Measurements from ENCODE around the gene MMP15. TPM values are rescaled to one million over a fixed set of nuclear protein-coding genes. Genes with fewer than 3 reads are reported as not detected.

The MMP15 gene
- polyA plus RNA-seq, 4 donors, result 38.2 to 67.3 (median 49.7) TPM

DNA sequence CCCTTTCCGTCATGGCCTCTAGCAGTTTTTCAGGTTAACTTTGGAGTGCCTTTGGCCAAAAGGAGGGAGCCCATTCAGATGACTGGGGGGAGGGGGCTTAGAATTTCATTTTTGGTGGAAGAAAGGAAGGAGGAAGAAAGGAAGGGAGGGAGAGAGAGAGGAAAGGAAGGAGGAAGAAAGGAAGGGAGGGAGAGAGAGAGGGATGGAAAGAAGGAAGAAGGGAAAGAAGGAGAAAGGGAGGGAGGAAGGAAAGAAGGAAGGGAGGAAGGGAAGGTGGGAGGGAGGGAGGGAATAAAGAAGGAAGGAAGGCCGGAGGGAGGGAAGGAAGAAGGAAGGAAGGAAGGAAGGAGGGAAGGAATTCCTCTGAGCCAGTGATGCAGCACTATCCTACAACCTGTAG lies 25.7 kb downstream of the MMP15 start:
- Histone ChIP-seq H3K4me1 (ENCODE audit: control insufficient read depth in 3 of 3, insufficient read depth in 2 of 3, low read depth in 1 of 3, low read length in 2 of 3) (peaks cover 0 to 5% (median 0%) of the 10 kb centered on the region in 3 donors), H3K9me3 (ENCODE audit: control insufficient read depth in 2 of 2, insufficient read depth in 1 of 2, low read depth in 1 of 2, low read length in 1 of 2) (no peaks in the 10 kb centered on the region), H3K27me3 (ENCODE audit: control insufficient read depth in 3 of 3, insufficient read depth in 3 of 3, low read length in 3 of 3) (no peaks in the 10 kb centered on the region), H3K27ac (ENCODE audit: low read depth in 1 of 3, low read length in 2 of 3) (no peak overlapping the region), H3K36me3 (ENCODE audit: control insufficient read depth in 3 of 3, insufficient read depth in 2 of 3, low read depth in 1 of 3, low read length in 3 of 3) (peaks cover 0 to 9% (median 0%) of the 10 kb centered on the region in 3 donors), H3K4me3 (ENCODE audit: low read depth in 1 of 3, low read length in 3 of 3) (no peak overlapping the region)
- FAIRE-seq (no peak), DNase-seq (no peak)
- WGBS, 3 donors, result 76 to 82% (median 78%) methylated on average over 2 of the region's 2 CpGs

DNA sequence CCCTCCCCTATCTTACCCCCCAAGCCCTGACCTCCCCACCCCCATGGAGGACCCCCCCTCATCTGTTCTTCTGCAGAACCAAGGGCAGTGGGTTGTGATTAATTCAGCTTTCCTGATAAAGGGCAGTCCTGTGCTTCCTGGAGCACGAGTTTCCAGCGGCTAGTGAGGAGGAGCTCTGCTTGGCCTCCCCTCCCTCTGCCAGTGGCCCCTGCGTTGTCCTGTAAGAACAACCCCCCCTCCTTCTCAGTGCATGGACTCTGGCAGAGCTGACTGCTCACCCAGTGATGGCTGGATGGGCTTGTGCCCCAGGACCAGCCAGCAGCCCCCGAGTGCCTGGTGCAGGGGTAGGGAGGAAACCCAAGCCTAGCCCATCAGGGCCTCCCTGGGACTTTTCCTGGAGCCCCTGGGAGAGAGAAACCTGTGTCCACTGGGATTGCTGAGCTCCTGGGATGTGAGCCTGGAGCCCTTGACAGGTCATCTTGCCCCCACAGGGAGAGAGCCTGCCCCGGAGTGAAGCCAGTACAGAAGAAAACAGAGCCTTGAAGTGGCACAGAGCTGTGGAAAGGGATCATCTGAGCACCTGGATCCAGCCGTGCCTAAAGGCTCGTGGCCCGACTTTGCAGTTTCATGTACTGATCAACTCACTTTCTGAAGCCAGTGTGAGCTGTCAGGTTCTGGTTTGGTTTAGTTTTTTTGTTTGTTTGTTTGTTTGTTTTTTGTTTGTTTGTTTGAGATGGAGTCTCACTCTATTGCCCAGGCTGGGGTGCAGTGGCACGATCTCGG lies 26.5 kb downstream of the MMP15 start:
- no peak for DNase-seq
- WGBS, 3 donors, result 68 to 75% (median 75%) methylated on average over 9 to 10 of the region's 10 CpGs
- Histone ChIP-seq H3K36me3 (ENCODE audit: control insufficient read depth in 3 of 3, insufficient read depth in 2 of 3, low read depth in 1 of 3, low read length in 3 of 3) (peaks cover 0 to 4% (median 0%) of the 10 kb centered on the region in 3 donors), H3K4me3 (ENCODE audit: low read depth in 1 of 3, low read length in 3 of 3) (no peak overlapping the region), H3K9me3 (ENCODE audit: control insufficient read depth in 2 of 2, insufficient read depth in 1 of 2, low read depth in 1 of 2, low read length in 1 of 2) (no peaks in the 10 kb centered on the region), H3K27me3 (ENCODE audit: control insufficient read depth in 3 of 3, insufficient read depth in 3 of 3, low read length in 3 of 3) (no peaks in the 10 kb centered on the region), H3K4me1 (ENCODE audit: control insufficient read depth in 3 of 3, insufficient read depth in 2 of 3, low read depth in 1 of 3, low read length in 2 of 3) (peaks cover 0 to 5% (median 0%) of the 10 kb centered on the region in 3 donors), H3K27ac (ENCODE audit: low read depth in 1 of 3, low read length in 2 of 3) (no peak overlapping the region)
- FAIRE-seq, result no peak

GRCh38 chr16:58053682-58054005 lies 28.1 kb downstream of the MMP15 start:
- no peaks in the 10 kb centered on the region for H3K27me3 ChIP-seq (ENCODE audit: control insufficient read depth in 3 of 3, insufficient read depth in 3 of 3, low read length in 3 of 3)
- no peaks in the 10 kb centered on the region for H3K9me3 ChIP-seq (ENCODE audit: control insufficient read depth in 2 of 2, insufficient read depth in 1 of 2, low read depth in 1 of 2, low read length in 1 of 2)
- H3K27ac ChIP-seq (ENCODE audit: low read depth in 1 of 3, low read length in 2 of 3), result no peak overlapping the region
- no peak for FAIRE-seq
- H3K4me1 ChIP-seq (ENCODE audit: control insufficient read depth in 3 of 3, insufficient read depth in 2 of 3, low read depth in 1 of 3, low read length in 2 of 3), result no peaks in the 10 kb centered on the region
- WGBS, 3 donors, result 90 to 92% (median 92%) methylated on average over 5 of the region's 5 CpGs
- no peak overlapping the region for H3K4me3 ChIP-seq (ENCODE audit: low read depth in 1 of 3, low read length in 3 of 3)
- H3K36me3 ChIP-seq (ENCODE audit: control insufficient read depth in 3 of 3, insufficient read depth in 2 of 3, low read depth in 1 of 3, low read length in 3 of 3), result no peaks in the 10 kb centered on the region
- DNase-seq, result no peak

DNA sequence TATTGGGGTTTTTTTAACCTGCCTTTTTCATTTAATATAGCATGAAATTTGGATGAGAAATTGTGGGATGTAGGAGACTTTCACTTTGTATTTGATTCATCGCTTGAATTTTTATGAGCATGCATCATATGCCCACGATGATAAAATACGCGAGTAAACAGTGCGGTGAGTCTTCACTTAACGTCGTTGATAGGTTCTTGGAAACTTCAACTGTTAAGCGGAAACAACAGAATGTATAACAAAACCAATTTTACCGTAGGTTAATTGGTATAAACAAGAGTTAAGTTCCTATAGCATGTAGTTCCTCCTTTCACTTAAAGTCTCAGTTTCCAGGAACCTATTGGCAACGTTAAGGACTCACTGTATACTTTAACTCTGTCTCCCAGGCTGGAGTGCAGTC lies 28.7 kb downstream of the MMP15 start:
- Histone ChIP-seq H3K27me3 (ENCODE audit: control insufficient read depth in 3 of 3, insufficient read depth in 3 of 3, low read length in 3 of 3) (no peaks in the 10 kb centered on the region), H3K27ac (ENCODE audit: low read depth in 1 of 3, low read length in 2 of 3) (no peak overlapping the region), H3K9me3 (ENCODE audit: control insufficient read depth in 2 of 2, insufficient read depth in 1 of 2, low read depth in 1 of 2, low read length in 1 of 2) (no peaks in the 10 kb centered on the region), H3K4me3 (ENCODE audit: low read depth in 1 of 3, low read length in 3 of 3) (no peak overlapping the region), H3K36me3 (ENCODE audit: control insufficient read depth in 3 of 3, insufficient read depth in 2 of 3, low read depth in 1 of 3, low read length in 3 of 3) (no peaks in the 10 kb centered on the region), H3K4me1 (ENCODE audit: control insufficient read depth in 3 of 3, insufficient read depth in 2 of 3, low read depth in 1 of 3, low read length in 2 of 3) (no peaks in the 10 kb centered on the region)
- DNase-seq (no peak), FAIRE-seq (no peak)
- 64 to 82% (median 71%) methylated on average over 10 of the region's 10 CpGs for whole genome bisulfite sequencing, 3 donors

GRCh38 chr16:58056580-58056979 lies 31.0 kb downstream of the MMP15 start:
- no peaks in the 10 kb centered on the region for H3K4me1 ChIP-seq (ENCODE audit: control insufficient read depth in 3 of 3, insufficient read depth in 2 of 3, low read depth in 1 of 3, low read length in 2 of 3)
- no peak overlapping the region for H3K4me3 ChIP-seq (ENCODE audit: low read depth in 1 of 3, low read length in 3 of 3)
- WGBS, 3 donors, result 76 to 77% (median 76%) methylated on average over 5 of the region's 5 CpGs
- no peak overlapping the region for H3K27ac ChIP-seq (ENCODE audit: low read depth in 1 of 3, low read length in 2 of 3)
- no peaks in the 10 kb centered on the region for H3K36me3 ChIP-seq (ENCODE audit: control insufficient read depth in 3 of 3, insufficient read depth in 2 of 3, low read depth in 1 of 3, low read length in 3 of 3)
- H3K27me3 ChIP-seq (ENCODE audit: control insufficient read depth in 3 of 3, insufficient read depth in 3 of 3, low read length in 3 of 3), result no peaks in the 10 kb centered on the region
- H3K9me3 ChIP-seq (ENCODE audit: control insufficient read depth in 2 of 2, insufficient read depth in 1 of 2, low read depth in 1 of 2, low read length in 1 of 2), result no peaks in the 10 kb centered on the region
- FAIRE-seq (no peak), DNase-seq (no peak)

GRCh38 chr16:58057121-58057520 lies 31.6 kb downstream of the MMP15 start:
- H3K27ac ChIP-seq (ENCODE audit: low read depth in 1 of 3, low read length in 2 of 3), result no peak overlapping the region
- DNase-seq (no peak), FAIRE-seq (no peak)
- no peaks in the 10 kb centered on the region for H3K9me3 ChIP-seq (ENCODE audit: control insufficient read depth in 2 of 2, insufficient read depth in 1 of 2, low read depth in 1 of 2, low read length in 1 of 2)
- no peak overlapping the region for H3K4me3 ChIP-seq (ENCODE audit: low read depth in 1 of 3, low read length in 3 of 3)
- H3K36me3 ChIP-seq (ENCODE audit: control insufficient read depth in 3 of 3, insufficient read depth in 2 of 3, low read depth in 1 of 3, low read length in 3 of 3), result no peaks in the 10 kb centered on the region
- no peaks in the 10 kb centered on the region for H3K27me3 ChIP-seq (ENCODE audit: control insufficient read depth in 3 of 3, insufficient read depth in 3 of 3, low read length in 3 of 3)
- H3K4me1 ChIP-seq (ENCODE audit: control insufficient read depth in 3 of 3, insufficient read depth in 2 of 3, low read depth in 1 of 3, low read length in 2 of 3), result no peaks in the 10 kb centered on the region
- WGBS, 3 donors, result 63 to 70% (median 64%) methylated on average over 5 of the region's 5 CpGs

GRCh38 chr16:58057784-58058183 lies 32.2 kb downstream of the MMP15 start:
- 65 to 77% (median 66%) methylated on average over 3 of the region's 3 CpGs for WGBS, 3 donors
- no peak overlapping the region for H3K4me3 ChIP-seq (ENCODE audit: low read depth in 1 of 3, low read length in 3 of 3)
- no peaks in the 10 kb centered on the region for H3K27me3 ChIP-seq (ENCODE audit: control insufficient read depth in 3 of 3, insufficient read depth in 3 of 3, low read length in 3 of 3)
- H3K27ac ChIP-seq (ENCODE audit: low read depth in 1 of 3, low read length in 2 of 3), result no peak overlapping the region
- no peaks in the 10 kb centered on the region for H3K4me1 ChIP-seq (ENCODE audit: control insufficient read depth in 3 of 3, insufficient read depth in 2 of 3, low read depth in 1 of 3, low read length in 2 of 3)
- DNase-seq (no peak), FAIRE-seq (no peak)
- no peaks in the 10 kb centered on the region for H3K9me3 ChIP-seq (ENCODE audit: control insufficient read depth in 2 of 2, insufficient read depth in 1 of 2, low read depth in 1 of 2, low read length in 1 of 2)
- no peaks in the 10 kb centered on the region for H3K36me3 ChIP-seq (ENCODE audit: control insufficient read depth in 3 of 3, insufficient read depth in 2 of 3, low read depth in 1 of 3, low read length in 3 of 3)

GRCh38 chr16:58062821-58063220 lies 37.3 kb downstream of the MMP15 start:
- FAIRE-seq (no peak), DNase-seq (no peak)
- Histone ChIP-seq H3K9me3 (ENCODE audit: control insufficient read depth in 2 of 2, insufficient read depth in 1 of 2, low read depth in 1 of 2, low read length in 1 of 2) (no peaks in the 10 kb centered on the region), H3K4me1 (ENCODE audit: control insufficient read depth in 3 of 3, insufficient read depth in 2 of 3, low read depth in 1 of 3, low read length in 2 of 3) (no peaks in the 10 kb centered on the region), H3K36me3 (ENCODE audit: control insufficient read depth in 3 of 3, insufficient read depth in 2 of 3, low read depth in 1 of 3, low read length in 3 of 3) (no peaks in the 10 kb centered on the region), H3K27ac (ENCODE audit: low read depth in 1 of 3, low read length in 2 of 3) (no peak overlapping the region), H3K4me3 (ENCODE audit: low read depth in 1 of 3, low read length in 3 of 3) (no peak overlapping the region), H3K27me3 (ENCODE audit: control insufficient read depth in 3 of 3, insufficient read depth in 3 of 3, low read length in 3 of 3) (no peaks in the 10 kb centered on the region)
- WGBS, 3 donors, result 81 to 87% (median 82%) methylated on average over 4 of the region's 4 CpGs
